LNCAP (cell line): ENCODE results near the gene ITGAE.

Experiments
- TF ChIP-seq, protein P1 (sequence below): fragments of 450-650 bp; IDR thresholded peaks from 2 replicates; pipeline ENCODE4 v1.5.1; 2017; ENCODE audit warnings: mild to moderate bottlenecking

ITGAE gene

DNA sequence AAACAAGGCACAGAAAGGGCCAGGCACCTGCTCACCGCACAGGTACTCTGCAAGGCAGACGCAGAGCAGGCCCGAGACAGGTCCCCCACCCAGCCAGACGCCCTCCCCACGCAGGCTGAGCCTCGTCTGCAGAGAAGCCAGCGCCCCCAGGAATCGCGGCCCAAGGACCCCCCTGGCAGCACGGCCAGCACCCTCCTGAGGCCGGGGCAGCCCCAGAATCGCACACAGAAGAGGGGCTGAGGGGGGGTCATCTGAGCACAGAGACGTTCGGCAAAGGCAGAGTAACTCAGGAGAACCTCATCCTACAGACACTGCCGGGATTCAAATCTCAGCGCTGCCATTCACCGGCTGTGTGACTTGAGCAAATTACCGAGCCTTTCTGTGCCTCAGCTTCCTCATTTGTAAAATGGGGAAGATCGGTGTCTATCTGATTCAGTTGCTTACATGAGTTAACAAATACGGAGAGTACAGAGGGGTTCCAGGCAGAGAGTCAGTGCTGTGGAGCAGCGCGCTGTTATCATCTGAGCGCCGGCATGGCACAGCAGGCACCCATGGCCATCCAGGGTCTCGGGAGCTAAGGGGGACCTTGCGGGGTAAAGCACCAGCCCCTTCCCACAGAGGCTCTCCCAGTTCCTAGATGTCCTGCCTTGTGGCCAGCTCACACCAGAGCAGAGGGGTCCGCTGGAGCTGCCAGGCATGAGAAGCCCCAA is 122.0 kb downstream of the ITGAE start:
- TF ChIP-seq, protein P1, sequence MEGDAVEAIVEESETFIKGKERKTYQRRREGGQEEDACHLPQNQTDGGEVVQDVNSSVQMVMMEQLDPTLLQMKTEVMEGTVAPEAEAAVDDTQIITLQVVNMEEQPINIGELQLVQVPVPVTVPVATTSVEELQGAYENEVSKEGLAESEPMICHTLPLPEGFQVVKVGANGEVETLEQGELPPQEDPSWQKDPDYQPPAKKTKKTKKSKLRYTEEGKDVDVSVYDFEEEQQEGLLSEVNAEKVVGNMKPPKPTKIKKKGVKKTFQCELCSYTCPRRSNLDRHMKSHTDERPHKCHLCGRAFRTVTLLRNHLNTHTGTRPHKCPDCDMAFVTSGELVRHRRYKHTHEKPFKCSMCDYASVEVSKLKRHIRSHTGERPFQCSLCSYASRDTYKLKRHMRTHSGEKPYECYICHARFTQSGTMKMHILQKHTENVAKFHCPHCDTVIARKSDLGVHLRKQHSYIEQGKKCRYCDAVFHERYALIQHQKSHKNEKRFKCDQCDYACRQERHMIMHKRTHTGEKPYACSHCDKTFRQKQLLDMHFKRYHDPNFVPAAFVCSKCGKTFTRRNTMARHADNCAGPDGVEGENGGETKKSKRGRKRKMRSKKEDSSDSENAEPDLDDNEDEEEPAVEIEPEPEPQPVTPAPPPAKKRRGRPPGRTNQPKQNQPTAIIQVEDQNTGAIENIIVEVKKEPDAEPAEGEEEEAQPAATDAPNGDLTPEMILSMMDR: no peak

- TF ChIP-seq, protein P1: no peak
Measured at GRCh38 chr17:3678095-3678820, 122.7 kb downstream of the ITGAE start.

DNA sequence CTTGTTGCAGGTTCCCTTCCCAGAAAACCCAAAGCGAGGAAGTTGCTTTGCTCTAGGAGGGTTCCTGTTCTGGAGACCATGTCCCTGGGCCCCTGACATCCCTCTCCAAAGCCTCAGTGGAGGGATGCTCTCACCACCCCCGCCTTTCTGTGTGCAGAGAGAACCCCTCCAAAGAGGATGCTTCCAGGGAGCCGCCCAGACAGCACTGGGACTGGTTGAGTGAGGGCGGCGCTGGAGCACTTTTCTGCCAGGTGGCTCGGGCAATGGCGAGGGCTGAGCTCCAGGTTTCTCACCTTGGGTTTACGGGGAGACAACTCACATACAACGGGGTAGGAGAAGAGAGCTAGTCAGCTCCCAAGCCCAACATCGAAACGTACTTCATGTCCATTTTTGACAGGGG is 125.1 kb downstream of the ITGAE start:
- TF ChIP-seq, protein P1: no peak

DNA sequence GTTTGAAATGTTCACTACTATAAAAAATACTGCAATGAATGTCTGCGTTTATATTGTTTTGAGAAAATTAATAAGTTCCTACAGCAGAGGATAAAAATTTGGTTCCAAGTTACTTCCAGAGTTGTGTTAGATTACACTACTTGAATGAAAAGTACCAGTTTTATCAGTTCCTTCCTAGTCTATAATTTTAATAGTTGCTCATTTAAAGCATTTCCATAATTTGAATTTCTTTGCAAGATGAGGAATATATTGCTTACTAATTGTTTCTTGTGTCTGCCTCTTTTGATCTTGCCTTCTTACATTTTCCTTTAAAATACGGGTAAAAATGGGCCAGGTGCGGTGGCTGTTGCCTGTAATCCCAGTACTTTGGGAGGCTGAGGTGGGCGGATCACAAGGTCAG is 128.4 kb downstream of the ITGAE start:
- TF ChIP-seq, protein P1: no peak

- TF ChIP-seq, protein P1: no peak
Measured at GRCh38 chr17:3669548-3669947, 131.4 kb downstream of the ITGAE start.

GRCh38 chr17:3669085-3669347 is 132.0 kb downstream of the ITGAE start:
- TF ChIP-seq, protein P1: no peak

DNA sequence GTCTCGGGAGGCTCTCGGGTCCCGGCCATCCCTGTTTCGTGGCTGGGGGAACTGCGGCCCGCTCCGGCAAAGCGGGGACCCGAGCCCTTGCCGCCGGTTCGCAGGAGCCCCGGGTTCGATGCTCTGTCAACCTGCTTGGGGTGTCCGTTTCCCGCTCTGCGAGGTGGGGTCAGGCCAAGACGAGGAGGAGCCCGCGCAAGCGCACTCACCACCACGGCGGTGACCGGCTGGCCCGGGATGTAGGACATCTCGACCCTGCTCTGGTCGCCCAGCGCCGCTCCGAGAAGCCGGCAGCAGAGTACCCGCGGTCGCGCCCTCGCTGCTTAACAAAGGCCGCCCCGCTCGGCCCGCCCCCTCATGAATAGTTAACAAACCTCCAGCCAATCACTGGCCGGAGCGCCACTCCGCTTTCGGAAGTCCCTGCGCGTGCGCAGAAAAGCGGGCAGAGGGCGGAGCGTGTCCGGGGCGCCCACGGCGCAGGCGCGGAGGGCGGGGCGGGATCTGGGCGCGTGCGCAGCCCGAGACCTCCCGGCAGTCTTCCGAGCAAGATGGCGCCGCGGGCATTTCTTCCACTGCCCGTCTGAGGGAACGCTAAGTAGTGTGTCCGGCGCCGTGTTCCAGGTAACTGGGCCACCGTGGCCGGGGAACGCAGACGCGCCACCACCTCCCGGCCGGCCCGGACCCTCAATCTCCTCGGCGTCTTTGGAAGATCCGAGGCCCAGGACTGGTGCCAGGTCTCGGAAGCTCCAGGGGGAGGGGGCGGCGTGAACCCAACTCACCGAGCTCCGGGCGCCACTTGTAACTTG is 132.5 kb downstream of the ITGAE start, which contains the start of the genes EMC6 and TAX1BP3:
Gene EMC6 (plus strand): TSS at position 534 of the 806 bp plus-strand sequence. CDS start 335 bp downstream, outside the sequence.
Gene TAX1BP3 (minus strand): TSS at position 300 of the 806 bp plus-strand sequence. CDS start 52 bp downstream, at position 248.
- TF ChIP-seq, protein P1: no peak
